Measurements from ENCODE around the gene INTS4.
"Not testable (repeated sequence)": the region's sequence is repeated elsewhere in the genome, so short reads cannot be mapped to it uniquely, and the experiment has no call there.

The INTS4 gene, protein sequence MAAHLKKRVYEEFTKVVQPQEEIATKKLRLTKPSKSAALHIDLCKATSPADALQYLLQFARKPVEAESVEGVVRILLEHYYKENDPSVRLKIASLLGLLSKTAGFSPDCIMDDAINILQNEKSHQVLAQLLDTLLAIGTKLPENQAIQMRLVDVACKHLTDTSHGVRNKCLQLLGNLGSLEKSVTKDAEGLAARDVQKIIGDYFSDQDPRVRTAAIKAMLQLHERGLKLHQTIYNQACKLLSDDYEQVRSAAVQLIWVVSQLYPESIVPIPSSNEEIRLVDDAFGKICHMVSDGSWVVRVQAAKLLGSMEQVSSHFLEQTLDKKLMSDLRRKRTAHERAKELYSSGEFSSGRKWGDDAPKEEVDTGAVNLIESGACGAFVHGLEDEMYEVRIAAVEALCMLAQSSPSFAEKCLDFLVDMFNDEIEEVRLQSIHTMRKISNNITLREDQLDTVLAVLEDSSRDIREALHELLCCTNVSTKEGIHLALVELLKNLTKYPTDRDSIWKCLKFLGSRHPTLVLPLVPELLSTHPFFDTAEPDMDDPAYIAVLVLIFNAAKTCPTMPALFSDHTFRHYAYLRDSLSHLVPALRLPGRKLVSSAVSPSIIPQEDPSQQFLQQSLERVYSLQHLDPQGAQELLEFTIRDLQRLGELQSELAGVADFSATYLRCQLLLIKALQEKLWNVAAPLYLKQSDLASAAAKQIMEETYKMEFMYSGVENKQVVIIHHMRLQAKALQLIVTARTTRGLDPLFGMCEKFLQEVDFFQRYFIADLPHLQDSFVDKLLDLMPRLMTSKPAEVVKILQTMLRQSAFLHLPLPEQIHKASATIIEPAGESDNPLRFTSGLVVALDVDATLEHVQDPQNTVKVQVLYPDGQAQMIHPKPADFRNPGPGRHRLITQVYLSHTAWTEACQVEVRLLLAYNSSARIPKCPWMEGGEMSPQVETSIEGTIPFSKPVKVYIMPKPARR

DNA sequence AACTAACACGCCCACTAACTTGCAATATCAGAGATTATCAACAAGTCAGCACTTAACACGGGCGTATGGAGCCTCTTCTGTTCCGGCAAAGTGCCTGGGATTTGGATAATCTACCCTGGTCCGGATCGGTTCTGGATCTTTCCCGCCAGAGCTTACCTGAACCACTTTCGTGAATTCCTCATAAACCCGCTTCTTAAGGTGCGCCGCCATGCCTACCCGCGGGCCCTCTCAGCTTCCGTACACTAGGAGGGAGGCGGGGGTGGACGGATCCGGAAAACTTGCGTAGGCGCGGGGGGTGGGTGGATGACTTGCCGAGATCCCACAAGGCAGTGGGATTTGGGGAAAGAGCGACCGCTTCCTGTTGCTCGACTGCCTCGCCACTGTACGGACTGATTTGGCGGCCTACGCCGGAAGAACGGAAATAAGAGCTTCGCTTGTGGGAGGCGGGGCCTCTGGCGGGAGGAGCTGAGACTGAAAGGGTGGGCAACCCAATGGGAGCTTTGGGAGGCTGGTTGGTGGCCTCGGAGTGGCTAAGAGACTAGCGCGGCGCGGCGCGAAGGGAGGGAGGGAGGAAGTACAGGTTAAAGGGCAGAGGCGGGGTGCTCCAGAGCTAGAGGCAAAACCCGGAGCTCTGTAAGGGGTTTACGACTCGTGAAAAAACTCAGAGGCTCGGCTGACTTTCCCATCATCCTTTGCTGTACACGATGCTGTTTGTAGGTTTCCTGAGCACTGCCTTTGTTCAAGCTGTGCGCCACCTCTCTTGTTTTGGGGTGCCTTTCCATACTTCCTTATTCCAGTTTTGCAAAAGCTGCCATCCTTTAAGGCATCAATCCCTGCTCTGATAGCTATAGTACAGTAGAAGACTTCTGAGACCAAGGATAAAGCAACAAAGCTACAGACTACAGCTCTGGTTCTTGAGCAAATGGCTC, at the start of gene INTS4:
TSS of gene INTS4 (minus strand) at position 235 of the 929 bp plus-strand sequence. CDS start at position 210, 25 bp downstream.
- peak; percentile 99 for DNase-seq

GRCh38 chr11:78041843-78042440, 47.5 kb upstream of the INTS4 start:
- no peak for DNase-seq

GRCh38 chr11:78041380-78041719, 46.9 kb upstream of the INTS4 start:
- DNase-seq = not testable (repeated sequence)

DNA sequence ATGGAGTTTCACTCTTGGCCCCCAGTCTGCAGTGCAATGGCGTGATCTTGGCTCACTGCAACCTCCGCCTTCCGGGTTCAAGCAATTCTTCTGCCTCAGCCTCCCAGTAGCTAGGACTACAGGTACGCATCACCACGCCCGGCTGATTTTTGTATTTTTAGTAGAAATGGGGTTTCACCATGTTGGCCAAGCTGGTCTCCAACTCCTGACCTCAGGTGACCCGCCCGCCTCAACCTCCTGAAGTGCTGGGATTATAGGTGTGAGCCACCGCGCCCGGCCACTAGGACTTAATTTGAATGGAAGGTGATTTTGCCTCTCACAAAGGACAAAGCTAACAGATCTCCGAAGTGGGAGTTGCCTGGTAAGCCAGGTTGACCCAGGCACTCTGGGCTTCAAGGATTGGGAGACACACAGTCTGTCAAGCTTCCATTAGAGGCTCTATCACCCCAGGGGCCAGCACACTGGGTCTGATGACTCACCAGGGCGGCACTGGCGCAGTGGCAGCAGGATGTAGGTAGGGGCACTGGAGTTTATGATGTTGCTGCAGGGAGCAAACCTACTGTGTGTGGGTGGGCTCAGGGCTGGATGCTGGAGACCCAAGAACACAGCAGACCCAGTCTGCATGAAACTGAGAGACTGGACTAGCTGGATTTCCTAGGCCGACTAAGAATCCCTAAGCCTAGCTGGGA, 46.4 kb upstream of the INTS4 start:
- DNase-seq = no peak

DNA sequence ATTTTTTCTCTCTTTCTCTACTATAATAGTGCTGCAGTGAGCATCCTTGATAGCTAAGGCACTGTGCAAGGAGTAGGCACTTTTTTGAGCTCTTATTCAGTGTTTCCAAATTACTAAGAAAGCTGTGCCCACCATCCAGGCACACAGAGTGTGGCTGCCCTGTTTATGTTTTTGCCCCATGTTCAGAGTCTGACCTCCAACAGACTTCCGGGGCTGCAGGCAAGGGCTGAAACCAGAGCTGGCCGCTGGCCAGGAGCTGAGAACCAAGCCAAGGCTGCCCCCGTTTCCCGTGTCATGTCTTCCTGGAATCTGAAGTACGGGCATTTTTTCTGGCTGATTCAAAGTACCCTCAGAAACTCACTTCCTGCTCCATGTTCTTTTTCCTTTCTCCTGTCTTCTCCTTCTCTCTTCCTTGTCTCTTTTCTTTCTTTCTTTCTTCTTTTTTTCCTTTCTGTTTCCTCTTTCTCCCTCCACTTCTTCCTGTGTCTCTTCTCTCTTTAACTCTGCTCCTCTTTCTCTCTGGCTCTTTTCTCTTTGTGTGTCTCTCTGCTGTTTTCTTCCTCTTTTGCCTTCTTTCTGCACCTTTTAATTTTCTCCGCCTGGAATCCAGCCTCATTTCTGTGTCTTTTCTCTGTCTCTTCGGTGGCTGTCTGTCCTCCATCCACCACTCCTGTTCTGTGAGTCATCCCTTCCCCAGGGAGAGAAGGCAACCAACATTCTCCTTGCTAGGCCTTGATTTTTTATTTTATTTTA, 45.6 kb upstream of the INTS4 start:
- peak; percentile 3 for DNase-seq

DNA sequence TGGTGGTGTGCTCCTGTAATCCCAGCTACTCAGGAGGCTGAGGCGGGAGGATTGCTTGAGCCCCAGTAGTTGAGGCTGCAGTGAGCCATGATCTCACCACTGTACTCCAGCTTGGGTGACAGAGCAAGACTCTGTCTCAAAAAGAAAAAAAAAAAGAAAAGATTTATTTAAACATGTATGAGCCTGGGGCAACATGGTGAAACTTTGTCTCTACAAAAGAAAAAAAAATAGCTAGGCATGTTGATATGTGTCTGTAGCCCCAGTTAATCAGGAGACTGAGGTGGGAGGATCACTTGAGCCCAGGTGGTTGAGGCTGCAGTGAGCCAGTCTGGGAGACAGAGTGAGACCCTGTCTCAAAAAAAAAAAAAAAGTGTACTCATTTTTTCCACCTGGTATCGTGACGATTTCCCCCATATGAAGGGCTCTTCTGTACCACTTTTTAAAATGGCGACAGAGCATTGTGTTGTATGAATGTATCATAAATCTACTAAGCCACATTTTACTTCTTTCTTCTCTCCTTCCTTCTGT, 45.0 kb upstream of the INTS4 start:
- no peak for DNase-seq

DNA sequence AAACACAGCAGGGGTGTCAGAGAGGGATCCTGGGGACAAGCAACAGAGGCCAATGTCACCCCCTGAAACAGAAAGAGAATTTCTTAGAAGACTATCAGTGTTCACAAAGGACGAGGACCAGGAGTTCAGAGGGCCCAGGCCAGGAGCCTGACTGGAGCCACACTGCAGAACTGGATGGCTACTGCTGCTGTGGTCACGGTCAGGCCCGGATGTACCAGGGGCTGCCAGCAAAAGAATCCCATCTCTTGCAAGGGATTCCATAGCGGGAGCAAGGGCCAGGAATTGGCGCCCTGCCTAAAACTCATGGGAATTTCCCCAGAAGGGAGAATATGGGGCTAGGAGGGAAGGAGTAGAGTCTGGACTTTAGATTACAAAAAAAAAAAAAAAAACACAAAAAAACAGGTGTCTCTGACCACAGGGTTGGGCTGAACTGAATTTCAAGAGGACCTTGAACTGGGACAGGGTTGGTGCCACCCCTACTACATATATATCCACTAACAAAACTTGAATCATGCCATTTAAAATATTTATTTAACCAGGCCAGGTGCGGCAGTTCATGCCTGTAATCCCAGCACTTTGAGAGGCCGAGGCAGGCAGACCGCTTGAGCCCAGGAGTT, 44.3 kb upstream of the INTS4 start:
- no peak for DNase-seq

GRCh38 chr11:78037825-78038620, 43.6 kb upstream of the INTS4 start:
- no peak for DNase-seq

DNA sequence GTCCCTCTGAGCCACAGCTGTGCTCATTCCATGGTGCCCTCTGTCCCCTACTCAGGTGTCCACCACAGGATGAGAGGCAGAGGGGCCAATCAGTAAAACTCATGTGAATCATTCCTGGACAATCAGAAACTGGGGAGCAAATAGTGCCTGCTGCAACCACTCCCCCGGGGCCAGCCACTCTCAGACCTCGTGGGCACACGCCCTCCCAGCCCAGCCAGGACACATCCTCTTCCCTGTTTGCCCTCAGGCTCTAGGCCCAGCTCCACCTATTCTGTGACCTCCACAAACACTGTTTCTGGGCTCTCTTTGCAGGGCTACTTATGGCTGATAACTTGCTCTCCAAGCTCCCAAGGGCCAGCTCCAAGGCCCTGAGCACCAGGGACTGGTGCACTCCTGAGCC, 42.6 kb upstream of the INTS4 start:
- no peak for DNase-seq

DNA sequence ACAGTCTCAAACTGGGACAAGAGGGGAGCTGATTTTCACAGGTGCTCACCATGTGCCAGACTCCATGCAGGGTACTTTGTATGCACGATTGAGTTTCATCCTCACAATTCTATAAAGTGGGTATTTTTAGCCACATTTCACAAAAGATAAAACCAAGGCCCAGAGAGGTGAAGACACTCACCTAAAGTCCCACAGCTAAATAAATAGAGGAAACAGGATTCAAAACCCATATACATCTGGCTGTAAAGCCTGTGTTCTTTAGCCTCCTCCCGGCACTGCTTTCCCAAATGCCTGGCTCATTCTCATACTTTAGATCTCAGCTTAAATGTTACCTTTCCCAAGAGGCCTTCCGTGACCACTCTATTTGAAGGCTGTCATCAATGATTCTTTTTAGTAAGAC, 41.8 kb upstream of the INTS4 start:
- no peak for DNase-seq

- DNase-seq = no peak
Measured at GRCh38 chr11:78034623-78035022, 40.2 kb upstream of the INTS4 start.

DNA sequence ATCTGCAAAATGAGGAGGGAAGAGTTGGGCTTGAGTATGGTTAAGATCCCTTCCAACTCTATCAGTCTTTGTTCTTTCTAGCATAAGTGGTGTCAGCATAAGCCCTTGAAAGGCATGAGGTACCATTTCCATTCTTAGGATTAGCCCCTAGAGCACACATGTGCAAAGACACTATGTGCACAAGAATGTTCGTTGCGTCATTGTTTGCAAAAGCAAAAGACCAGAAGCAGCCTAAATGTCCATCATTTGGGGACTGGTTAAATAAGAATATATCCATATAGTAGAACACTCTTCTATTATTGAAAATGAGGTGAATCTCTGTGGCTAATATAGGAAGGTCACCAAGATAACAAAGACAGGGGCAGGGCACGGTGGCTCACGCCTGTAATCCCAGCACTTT, 38.6 kb upstream of the INTS4 start:
- no peak for DNase-seq

DNA sequence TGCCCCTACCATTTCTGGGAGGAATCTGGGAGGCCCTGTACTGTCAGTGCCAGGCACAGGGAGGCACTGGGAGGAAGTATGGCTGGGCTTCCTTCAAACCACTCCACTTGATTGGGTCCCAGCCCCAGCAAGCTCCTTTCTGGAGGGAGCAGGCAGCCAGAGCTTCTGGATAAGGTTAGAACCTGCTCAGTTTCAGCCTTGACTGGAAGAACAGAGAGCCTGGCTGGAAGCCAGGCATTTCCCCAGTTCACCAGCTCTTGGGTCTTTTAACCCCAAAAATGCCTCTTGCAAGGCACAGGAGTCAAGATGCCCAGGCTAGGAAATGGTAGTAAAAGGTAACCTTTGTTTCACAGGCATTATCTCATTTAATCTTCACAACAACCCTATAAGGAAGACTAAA, 37.6 kb upstream of the INTS4 start:
- no peak for DNase-seq

DNA sequence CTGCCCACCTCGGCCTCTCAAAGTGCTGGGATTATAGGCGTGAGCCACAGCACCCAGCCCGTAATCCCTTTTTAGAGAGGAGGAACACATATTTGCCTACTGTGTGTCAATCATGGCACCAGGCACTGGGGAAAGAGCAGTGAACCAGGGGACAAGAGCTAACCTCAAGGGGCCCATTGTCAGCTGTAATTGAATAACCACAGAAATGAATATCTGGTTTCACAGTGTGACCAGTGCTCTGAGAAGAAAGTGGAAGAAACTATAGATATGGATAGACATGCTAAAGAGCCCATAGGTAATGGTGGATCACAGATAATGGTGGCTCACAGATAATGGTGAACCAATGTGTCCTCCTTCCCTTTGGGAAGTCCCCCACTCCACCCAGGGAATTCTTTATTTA, 37.2 kb upstream of the INTS4 start:
- DNase-seq = no peak

DNA sequence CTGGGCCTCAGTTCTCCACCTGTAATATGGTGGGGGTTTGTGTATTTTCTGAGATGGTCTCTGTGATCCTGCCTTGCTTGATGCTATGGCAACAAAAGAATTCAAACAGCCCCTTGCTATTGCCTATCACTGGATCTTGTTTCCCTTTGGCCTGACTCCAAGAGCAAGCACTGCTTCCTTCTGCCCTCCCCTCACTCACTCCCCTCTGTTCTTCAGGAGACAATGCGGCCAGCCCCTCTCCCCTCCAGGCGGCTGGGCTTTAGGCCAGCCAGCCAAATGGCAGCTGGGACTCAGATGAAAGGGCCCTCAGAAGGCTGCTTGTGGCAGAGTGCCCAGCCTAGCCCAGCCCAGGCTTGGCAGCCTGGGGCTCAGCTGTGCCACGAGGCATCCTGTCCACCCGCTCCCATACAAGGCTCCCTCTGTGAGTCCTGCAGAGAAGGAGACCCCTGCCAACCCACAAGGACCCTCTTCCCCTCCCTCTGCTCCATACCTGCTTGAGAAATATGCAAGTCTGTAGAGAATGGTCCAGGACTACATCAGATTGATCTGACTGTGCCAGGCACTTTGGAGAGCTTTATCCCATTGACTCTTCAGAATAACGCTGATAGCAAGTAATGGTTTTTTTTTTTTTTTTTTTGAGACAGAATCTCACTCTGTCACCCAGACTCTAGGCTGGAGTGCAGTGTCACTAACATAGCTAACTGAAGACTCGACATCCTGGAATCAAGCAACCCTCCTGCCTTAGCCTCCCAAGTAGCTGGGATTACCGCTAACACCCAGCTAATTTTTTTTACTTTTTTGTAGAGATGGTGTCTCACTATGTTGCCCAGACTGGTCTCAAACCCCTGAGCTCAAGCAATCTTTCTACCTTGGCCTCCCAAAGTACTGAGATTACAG, 36.2 kb upstream of the INTS4 start:
- no peak for DNase-seq

- DNase-seq = not testable (repeated sequence)
Measured at GRCh38 chr11:78028423-78028822, 34.0 kb upstream of the INTS4 start.

- DNase-seq = no peak
Measured at GRCh38 chr11:78027759-78028158, 33.3 kb upstream of the INTS4 start.

DNA sequence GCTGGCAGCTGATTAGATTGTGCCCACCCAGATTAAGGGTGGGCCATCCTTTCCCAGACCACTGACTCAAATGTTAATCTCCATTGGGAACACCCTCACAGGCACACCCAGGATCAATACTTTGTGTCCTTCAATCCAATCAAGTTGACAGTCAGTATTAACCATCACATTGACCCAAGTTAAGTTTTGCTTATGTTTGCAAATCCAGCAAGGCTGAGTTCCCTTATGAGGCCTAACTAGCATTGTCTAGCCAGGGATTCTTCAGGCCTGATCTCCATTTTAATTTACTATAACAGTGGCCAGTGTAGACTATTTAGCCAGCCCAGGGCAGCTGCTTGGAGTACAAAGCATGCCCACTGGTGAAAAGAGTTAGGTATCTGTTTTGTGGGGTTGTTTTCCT, 30.9 kb upstream of the INTS4 start:
- no peak for DNase-seq
